T-helper 2 cell treated with Interferon-gamma antibody and Interleukin-4, amounts not matched to agents 100 ng/mL and 5 ng/mL, for 36 hours (primary cell): ENCODE measurements around the gene DMP1. TPM values are rescaled to one million over a fixed set of nuclear protein-coding genes. Genes with fewer than 3 reads are reported as not detected.
"Not testable (repeated sequence)": the region's sequence is repeated elsewhere in the genome, so short reads cannot be mapped to it uniquely, and the experiment has no call there.

Source experiments
- intact Hi-C: fragments of 100-400 bp; cut with micrococcal nuclease; formaldehyde crosslinking; loops from one replicate; pipeline ENCODE4 v1.15.1; 2023
- total RNA-seq: library from RNA; stranded (reverse); gene quantifications from 2 replicates; pipeline ENCODE4 v1.2.3, GENCODE V29; 2022

DMP1 gene
- total RNA-seq, 1 donor from 2014 or later, result not detected

DNA sequence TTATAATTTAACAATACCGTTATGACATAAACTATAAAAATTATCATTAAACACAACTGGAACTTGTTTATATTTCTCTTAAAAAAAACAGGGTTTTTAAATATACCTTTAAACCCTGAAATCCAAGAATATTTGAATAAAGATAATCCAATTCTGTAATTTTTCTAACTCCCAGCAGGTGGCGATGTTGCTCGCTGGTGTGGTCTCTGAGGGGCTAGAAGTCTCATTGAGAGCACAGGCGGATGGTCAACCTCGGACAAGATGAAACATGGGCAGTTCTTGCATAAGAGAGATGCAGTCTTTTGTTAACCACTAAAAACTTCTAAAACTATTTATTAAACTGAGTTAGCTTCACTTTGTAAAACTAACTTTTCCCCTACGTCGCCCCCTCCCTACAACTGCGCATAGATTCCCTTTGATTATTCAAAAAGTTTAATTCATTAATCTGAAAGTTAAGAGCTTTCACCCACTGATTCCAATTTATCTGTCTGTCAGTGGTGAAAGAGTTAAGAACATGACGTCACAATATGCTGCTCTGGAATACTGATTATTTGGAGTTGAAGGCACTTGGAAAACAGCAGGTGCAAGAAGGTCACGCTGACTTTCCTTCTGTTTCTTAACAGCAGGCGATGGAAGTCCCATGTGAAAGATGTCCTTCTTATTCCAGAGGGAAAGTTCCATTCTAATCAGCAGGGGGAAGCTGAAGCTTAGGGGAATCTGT, 29.5 kb downstream of the DMP1 start:
- intact Hi-C loops, result loop anchor here (1.0 to 10.0 kb wide), 4 partner anchors 159 to 533 kb away; partner anchors contain the start of gene SPP1

DNA sequence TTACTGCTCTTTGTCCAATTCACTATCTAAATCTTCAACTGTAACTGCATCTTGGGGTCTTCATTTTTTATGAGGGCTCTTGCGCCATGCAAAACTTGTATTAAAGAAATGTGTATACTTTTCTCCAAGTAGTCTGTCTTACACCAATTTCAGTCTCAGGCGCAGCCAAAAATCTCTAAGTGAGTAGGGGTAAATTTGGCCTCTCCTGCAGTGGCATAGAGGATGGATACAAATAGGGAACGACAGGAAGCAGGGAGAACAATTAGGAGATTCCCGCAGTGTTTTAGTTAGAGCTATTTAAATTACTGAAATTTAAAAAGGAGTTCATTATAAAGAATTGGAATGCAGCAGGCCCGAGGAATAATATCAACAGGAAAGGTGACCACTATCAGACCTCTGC, 30.2 kb downstream of the DMP1 start:
- intact Hi-C loops, result no loop called here

DNA sequence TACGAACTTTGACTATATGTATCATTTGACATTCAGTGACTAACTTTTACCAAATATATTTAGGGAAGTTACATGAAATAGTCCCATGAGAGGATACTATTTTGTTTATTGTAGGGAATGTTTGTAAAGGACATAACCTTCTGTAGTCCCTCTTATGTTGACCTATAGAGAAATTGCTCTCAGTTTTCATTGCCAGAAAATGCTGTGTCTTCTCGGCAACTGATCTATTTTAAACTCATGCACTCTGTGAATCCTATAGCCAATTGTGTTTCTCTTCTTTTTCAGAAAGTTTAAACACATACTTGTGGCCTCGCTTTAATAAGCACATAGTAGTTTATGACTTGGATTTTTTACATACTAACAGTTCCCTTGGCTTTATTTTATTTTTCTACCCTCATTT, 38.2 kb downstream of the DMP1 start:
- intact Hi-C loops, result no loop called here

DNA sequence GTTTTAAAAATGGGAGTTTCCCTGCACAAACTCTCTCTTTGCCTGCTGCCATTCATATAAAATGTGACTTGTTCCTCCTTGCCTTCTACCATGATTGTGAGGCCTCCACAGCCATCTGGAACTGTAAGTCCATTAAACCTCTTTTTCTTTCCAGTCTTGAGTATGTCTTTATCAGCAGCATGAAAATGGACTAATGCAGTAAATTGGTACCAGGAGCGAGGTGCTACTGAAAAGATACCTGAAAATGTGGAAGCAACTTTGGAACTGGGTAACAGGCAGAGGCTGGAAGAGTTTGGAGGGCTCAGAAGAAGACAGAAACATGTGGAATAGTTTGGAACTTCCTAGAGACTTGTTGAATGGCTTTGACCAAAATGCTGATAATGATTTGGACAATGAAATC, 40.9 kb downstream of the DMP1 start:
- intact Hi-C loops, result not testable (repeated sequence)

DNA sequence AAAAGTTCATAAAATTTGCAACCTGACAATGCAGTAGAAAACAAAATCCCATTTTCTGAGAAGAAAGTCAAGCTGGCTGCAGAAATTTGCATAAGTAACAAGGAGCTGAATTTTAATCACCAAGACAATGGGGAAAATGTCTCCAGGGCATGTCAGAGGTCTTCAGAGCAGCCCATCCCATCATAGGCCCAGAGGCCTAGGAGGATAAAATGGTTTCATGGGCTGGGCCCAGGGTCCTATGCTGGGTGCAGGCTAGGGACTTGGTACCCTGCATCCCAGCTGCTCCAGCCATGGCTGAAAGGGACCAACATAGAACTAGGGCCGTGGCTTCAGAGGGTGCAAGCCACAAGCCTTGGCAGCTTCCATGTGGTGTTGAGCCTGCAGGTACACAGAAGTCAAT, 42.0 kb downstream of the DMP1 start:
- intact Hi-C loops, result not testable (repeated sequence)

DNA sequence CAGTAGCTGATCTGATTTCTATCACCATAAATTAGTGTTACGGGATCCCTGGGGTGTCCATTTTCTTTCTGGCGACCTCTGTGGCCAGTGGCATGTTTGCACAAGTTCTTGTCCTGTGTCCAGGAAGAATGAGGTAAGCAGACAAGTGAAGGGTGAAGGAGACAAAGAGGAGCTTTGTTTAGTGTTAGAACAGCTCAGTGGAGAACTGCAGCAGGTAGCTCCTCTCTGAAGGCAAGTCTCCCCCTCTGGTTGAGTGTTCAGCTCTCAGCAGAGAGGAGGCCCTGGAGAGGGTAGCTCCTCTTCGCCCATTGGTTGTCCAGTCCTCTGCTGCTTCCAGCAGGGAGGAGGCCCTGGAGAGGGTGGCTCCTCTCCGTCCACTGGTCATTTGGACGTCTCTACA, 47.2 kb downstream of the DMP1 start:
- intact Hi-C loops, result no loop called here

DNA sequence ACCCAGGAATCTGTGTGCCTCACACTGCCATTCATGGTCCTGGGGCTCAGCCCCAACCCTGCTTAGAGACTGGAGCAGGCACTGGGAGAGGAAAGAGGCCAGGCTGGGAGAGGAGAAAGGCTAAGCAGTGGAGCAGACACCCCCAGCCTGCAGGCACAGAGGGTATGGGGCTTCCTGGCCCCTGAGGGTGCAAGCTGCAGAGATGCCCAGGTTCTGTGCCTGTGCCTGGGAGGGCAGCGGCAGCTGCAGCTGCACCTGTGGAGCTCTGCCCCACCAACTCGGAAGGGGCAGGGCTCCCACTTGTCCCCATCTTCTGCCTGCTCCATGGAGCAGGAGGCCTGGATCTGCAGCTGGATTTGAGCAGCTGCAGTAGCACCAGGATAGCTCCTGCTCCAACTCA, 47.9 kb downstream of the DMP1 start:
- intact Hi-C loops, result no loop called here

DNA sequence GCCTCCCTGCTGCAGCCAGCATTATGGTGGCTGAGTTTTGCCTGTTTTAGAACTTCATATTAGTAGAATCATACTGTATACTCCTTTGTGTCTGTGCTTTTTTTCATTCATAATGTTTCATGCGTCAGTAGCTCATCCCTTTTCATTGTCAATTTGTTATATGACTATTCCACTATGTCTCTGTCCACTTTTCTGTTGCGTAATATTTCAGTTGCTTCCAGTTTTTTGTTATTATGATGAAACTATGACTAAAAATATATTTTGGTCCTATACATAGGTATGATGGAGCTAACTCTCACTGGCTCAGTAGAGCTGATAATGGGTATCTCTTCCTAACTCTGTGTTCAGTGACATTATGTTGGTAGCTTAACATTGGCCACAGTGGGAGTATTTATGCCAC, 48.3 kb downstream of the DMP1 start:
- intact Hi-C loops, result no loop called here

DNA sequence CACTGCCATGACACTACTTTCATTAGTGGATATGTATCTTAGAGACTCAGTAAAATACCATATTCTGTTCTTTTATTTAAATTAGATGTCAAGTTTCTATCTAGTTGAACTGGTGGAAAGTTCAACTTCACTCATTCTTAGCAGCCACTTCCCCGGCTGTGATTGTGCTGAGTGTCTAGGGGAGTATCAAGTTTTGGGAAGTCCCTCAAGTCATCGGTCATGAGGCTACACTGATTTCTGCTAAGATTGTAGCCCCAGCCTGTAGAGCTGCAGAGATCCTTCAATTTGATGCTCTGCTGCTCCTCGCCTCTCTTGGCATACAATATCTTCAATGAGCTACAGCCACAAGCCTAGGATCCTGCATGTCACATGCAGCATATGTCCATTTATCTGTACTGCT, 53.9 kb downstream of the DMP1 start:
- intact Hi-C loops, result no loop called here

DNA sequence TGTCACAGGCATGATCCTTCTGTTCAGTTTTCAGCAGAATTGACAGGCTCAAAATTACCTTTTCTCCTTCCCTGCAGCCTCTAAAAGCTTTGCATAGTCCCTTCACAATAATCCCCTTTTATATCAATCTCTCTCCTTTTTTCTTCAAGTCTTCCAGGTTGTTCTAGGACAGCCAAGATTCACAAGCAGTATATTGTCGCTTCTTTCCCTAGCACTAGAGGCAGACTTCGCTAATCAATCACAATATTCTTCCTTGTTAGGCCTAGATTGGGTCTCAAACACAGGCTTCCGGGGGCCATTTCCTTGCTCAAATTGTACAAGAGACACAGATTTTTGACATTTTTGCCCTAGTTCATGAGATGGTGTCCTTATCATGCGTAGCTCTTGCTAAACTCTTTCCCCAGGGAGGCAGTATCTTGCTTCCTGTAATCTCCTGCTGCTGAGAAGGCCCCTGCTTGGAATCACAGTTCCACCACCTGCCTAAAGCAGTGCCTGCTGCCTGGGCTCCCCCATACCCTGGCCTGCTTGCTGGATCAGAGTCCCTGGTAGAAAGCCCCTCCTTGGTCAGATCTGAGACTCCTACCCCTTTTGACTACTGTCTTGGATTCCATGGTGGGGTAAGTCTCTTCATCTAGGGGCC, 57.3 kb downstream of the DMP1 start:
- intact Hi-C loops, result no loop called here

Other genes with a start within 250 kb of the DMP1 start
- gene NUDT9, start 227.7 kb upstream of the DMP1 start, total RNA-seq, result 11.4 and 13.1 TPM in 2 replicates
- gene SPARCL1, start 120.9 kb upstream of the DMP1 start, total RNA-seq, result not detected in 2 replicates
- not detected in 2 replicates for gene DSPP, start 41.8 kb upstream of the DMP1 start, total RNA-seq
- gene IBSP, start 149.3 kb downstream of the DMP1 start, total RNA-seq, result not detected in 2 replicates
- not detected in 2 replicates for gene MEPE, start 182.7 kb downstream of the DMP1 start, total RNA-seq